Transverse colon (tissue), 4 donors: Measurements from ENCODE around the gene CPEB3. TPM values are rescaled to one million over a fixed set of nuclear protein-coding genes. Genes with fewer than 3 reads are reported as not detected.

ENCODE experiments used
- DNase-seq: peaks from one replicate; pipeline ENCODE4 v3.0.0-alpha.2; 2019
- H3K27ac ChIP-seq, 4 donors: fragments of 200-600 bp; sonication (generic); 2 replicates each; pipeline ENCODE4 v1.5.1; 2016 to 2018; ENCODE audit warnings: inconsistent platforms in 4 of 4
- H3K27me3 ChIP-seq: fragments of 200-600 bp; sonication (generic); 2 replicates; pipeline ENCODE4 v1.5.1; 2017; ENCODE audit warnings: inconsistent platforms
- H3K36me3 ChIP-seq, 4 donors: fragments of 200-600 bp; sonication (generic); 2 replicates each; pipeline ENCODE4 v1.5.1; 2017 to 2019; ENCODE audit warnings: inconsistent platforms in 4 of 4
- H3K4me1 ChIP-seq, 4 donors: fragments of 200-600 bp; sonication (generic); 2 replicates each; pipeline ENCODE4 v1.5.1; 2017 to 2020; ENCODE audit warnings: inconsistent platforms in 4 of 4
- H3K4me3 ChIP-seq, 4 donors: fragments of 200-600 bp; sonication (generic); 1 replicate in 1 of 4; 2 replicates in 3 of 4; pipeline versions ENCODE4 v1.5.1 to v1.6.1; 2017 to 2019; ENCODE audit warnings: inconsistent platforms in 4 of 4
- H3K9me3 ChIP-seq, 2 donors: fragments of 200-600 bp; sonication (generic); 2 replicates each; pipeline ENCODE4 v1.5.1; 2017 to 2019; ENCODE audit warnings: inconsistent platforms in 2 of 2
- EP300 ChIP-seq: sonication (generic); formaldehyde crosslinking; IDR thresholded peaks from one replicate; pipeline ENCODE4 v1.6.1; 2017; ENCODE audit warnings: antibody characterized with exemption, low read depth
- POLR2A ChIP-seq: fragments of 450-650 bp; IDR thresholded peaks from one replicate; pipeline ENCODE4 v1.6.1; 2016; ENCODE audit warnings: antibody characterized with exemption, mild to moderate bottlenecking, moderate library complexity
- POLR2AphosphoS5 ChIP-seq, 3 donors: sonication (generic); formaldehyde crosslinking; IDR thresholded peaks; one replicate each; pipeline ENCODE4 v1.6.1; 2016; ENCODE audit warnings: antibody characterized with exemption in 3 of 3
- WGBS, 2 donors: methylation state at CpG; one replicate each; pipeline ENCODE4 v1.1.5; 2018; ENCODE audit warnings: low coverage in 1 of 2; 5-methylcytosine and 5-hydroxymethylcytosine counted together
- in situ Hi-C, 4 donors: fragments of 200-750 bp; cut with MboI; loops; one replicate each; pipeline versions ENCODE4 v1.15.0 to v1.15.1; 2017; ENCODE audit warnings: low sequenced_read_pairs in 3 of 4, low pct_ligation_motif_present in 1 of 4, low pct_unique_long_range_greater_than_20kb in 1 of 4
- intact Hi-C: fragments of 100-400 bp; cut with DNase I; formaldehyde crosslinking; loops from one replicate; pipeline ENCODE4 v1.15.1; 2023; ENCODE audit warnings: low total_unique reads
- total RNA-seq, 4 donors: library from RNA; depleted of rRNA; stranded (reverse); fragments of >200 nt; gene quantifications; one replicate each; pipeline ENCODE4 v1.1.0, GENCODE V29; 2016
- TF ChIP-seq, protein P1 (sequence below), 5 experiments: fragments of 200-600 bp in 3 of 5; fragments of 450-650 bp in 2 of 5; sonication (generic) in 3 of 5; IDR thresholded peaks; 1 replicate in 2 of 5; 2 replicates in 3 of 5; pipeline ENCODE4 v1.5.1; 2016 to 2017; ENCODE audit warnings: antibody characterized with exemption in 5 of 5, inconsistent platforms in 3 of 5, mild to moderate bottlenecking in 2 of 5, moderate library complexity in 1 of 5

The CPEB3 gene
- total RNA-seq, 4 donors from 2014 or later = 10.9 to 24.3 (median 13.1) TPM

DNA sequence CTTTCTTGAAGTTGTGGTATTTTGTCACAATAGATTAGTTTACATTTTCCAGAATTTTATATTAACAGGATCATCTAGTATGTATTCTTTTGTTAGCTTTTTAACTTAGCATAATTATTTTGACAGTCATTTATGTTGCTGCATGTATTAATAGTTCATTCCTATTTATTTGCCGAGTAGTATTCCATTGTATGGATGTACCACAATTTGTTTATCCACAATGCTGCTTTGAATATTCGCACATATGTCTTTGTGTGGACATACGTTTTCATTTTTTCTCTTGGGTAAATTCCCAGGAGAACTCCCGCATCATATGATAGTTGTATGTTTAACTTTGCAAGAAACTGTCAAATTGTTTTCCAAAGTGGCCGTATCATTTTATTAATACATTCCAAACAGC lies 115.7 kb downstream of the CPEB3 start:
- peaks cover 0 to 8% (median 0%) of the 10 kb centered on the region in 4 donors for H3K36me3 ChIP-seq
- WGBS, 2 donors = 82 to 95% methylated on average over 5 of the region's 5 CpGs
- H3K27ac ChIP-seq = no peak overlapping the region
- no peak for DNase-seq
- no peak overlapping the region for H3K4me3 ChIP-seq
- TF ChIP-seq POLR2AphosphoS5 (IDR thresholded peaks at IDR 0.05) (no peak), POLR2A (no peak), EP300 (no peak)
- TF ChIP-seq, protein P1, sequence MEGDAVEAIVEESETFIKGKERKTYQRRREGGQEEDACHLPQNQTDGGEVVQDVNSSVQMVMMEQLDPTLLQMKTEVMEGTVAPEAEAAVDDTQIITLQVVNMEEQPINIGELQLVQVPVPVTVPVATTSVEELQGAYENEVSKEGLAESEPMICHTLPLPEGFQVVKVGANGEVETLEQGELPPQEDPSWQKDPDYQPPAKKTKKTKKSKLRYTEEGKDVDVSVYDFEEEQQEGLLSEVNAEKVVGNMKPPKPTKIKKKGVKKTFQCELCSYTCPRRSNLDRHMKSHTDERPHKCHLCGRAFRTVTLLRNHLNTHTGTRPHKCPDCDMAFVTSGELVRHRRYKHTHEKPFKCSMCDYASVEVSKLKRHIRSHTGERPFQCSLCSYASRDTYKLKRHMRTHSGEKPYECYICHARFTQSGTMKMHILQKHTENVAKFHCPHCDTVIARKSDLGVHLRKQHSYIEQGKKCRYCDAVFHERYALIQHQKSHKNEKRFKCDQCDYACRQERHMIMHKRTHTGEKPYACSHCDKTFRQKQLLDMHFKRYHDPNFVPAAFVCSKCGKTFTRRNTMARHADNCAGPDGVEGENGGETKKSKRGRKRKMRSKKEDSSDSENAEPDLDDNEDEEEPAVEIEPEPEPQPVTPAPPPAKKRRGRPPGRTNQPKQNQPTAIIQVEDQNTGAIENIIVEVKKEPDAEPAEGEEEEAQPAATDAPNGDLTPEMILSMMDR (IDR thresholded peaks at IDR 0.05) = no peak
- H3K27me3 ChIP-seq = no peaks in the 10 kb centered on the region
- H3K9me3 ChIP-seq = no peaks in the 10 kb centered on the region
- in situ Hi-C loops = no loop called here
- no peaks in the 10 kb centered on the region for H3K4me1 ChIP-seq
- intact Hi-C loops = no loop called here

DNA sequence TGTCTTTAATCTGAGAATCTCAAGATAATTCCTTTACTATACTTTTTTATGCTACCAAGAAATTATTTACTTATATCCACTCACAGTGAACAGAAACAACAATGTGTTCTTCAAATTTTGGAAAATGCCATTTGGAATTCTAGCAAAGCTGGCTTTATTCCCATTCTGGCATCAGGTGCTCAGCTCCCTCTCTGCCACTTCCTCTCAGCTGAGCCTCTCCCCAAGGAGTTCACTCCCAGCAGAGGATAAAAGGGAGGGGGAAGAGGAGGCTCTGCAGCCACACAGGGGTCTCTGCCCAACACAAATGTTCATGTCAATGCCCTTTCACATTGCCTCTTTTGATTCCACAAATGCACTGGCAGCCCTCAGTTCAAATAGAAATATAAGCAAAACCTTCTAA lies 116.9 kb downstream of the CPEB3 start:
- no peaks in the 10 kb centered on the region for H3K27me3 ChIP-seq
- no peak overlapping the region for H3K27ac ChIP-seq
- no peaks in the 10 kb centered on the region for H3K4me1 ChIP-seq
- in situ Hi-C loops (no loop called here), intact Hi-C loops (no loop called here)
- no peak overlapping the region for H3K4me3 ChIP-seq
- TF ChIP-seq POLR2AphosphoS5 (IDR thresholded peaks at IDR 0.05) (no peak), EP300 (no peak), POLR2A (no peak)
- TF ChIP-seq, protein P1 (IDR thresholded peaks at IDR 0.05) = no peak
- peaks cover 0 to 8% (median 1%) of the 10 kb centered on the region in 4 donors for H3K36me3 ChIP-seq
- no peaks in the 10 kb centered on the region for H3K9me3 ChIP-seq
- no peak for DNase-seq

GRCh38 chr10:92164036-92164696 lies 126.7 kb downstream of the CPEB3 start:
- Histone ChIP-seq H3K27ac (no peak overlapping the region), H3K4me1 (no peaks in the 10 kb centered on the region), H3K4me3 (no peak overlapping the region), H3K36me3 (peaks cover 0 to 14% (median 2%) of the 10 kb centered on the region in 4 donors), H3K27me3 (no peaks in the 10 kb centered on the region), H3K9me3 (peaks cover 9 to 10% of the 10 kb centered on the region in 2 donors)
- in situ Hi-C loops = no loop called here
- TF ChIP-seq POLR2A (no peak), EP300 (no peak)
- WGBS, 2 donors = 78 to 85% methylated on average over 5 of the region's 5 CpGs
- intact Hi-C loops = no loop called here
- no peak for DNase-seq

DNA sequence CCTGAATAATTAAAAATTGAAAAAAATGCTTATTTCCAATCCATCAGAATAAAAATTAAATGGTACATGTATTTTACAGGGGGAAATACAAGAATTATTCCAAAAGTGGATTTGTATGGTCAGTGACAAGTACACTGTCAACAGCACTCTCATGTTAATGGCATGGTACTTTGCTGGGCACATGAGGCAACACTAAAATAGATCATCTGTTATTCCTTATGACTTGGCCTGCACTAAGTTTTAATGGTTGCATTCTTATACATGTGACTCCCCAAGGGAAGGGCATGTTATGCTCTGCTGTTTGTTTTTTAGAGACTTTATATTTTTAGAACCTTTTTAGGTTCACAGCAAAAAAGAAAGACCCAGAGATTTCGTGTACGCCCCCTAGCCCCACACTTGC lies 128.3 kb downstream of the CPEB3 start:
- no peak for TF ChIP-seq POLR2AphosphoS5 (IDR thresholded peaks at IDR 0.05)
- no peak for TF ChIP-seq POLR2A
- no peak for TF ChIP-seq EP300
- TF ChIP-seq, protein P1 (IDR thresholded peaks at IDR 0.05) = no peak
- Histone ChIP-seq H3K4me1 (peaks cover 0 to under 1% (median 0%) of the 10 kb centered on the region in 4 donors), H3K9me3 (peaks cover 9 to 10% of the 10 kb centered on the region in 2 donors), H3K4me3 (no peak overlapping the region), H3K27ac (no peak overlapping the region), H3K27me3 (no peaks in the 10 kb centered on the region), H3K36me3 (peaks cover 0 to 13% (median 2%) of the 10 kb centered on the region in 4 donors)
- in situ Hi-C loops = no loop called here
- WGBS, 2 donors = 95% methylated on average over 2 of the region's 2 CpGs
- intact Hi-C loops = no loop called here
- DNase-seq = no peak
